GM21381 (cell line): Measurements from ENCODE around the gene FSIP1.

ENCODE experiments used
- ATAC-seq: cut with Tn5 transposase; IDR thresholded peaks from one replicate; pipeline ENCODE4 v1.9.1; 2021; ENCODE audit warnings: mild to moderate bottlenecking, moderate library complexity; ENCODE audit not compliant: unreplicated experiment

Gene FSIP1

GRCh38 chr15:39585871-39586301 lies 196.8 kb downstream of the FSIP1 start:
- ATAC-seq, result no peak

DNA sequence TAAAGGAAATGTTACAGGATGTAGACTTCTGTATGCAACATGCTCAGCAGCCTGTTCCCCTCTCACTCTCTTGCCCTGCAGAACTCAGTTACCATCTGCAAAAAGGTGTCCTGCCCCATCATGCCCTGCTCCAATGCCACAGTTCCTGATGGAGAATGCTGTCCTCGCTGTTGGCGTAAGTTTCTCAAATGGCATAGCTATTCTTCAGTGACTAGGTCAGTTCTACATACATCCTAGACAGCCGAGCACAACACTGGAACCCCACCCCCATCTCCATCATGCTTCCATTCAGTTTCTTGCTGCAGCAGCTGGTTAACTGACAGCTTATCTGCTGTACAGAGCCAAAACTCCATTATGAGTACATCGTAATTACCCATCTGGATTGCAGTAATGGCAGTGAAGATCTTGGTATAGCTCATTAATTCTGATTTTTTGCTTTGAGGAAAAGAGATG lies 197.2 kb downstream of the FSIP1 start:
- ATAC-seq, result no peak

DNA sequence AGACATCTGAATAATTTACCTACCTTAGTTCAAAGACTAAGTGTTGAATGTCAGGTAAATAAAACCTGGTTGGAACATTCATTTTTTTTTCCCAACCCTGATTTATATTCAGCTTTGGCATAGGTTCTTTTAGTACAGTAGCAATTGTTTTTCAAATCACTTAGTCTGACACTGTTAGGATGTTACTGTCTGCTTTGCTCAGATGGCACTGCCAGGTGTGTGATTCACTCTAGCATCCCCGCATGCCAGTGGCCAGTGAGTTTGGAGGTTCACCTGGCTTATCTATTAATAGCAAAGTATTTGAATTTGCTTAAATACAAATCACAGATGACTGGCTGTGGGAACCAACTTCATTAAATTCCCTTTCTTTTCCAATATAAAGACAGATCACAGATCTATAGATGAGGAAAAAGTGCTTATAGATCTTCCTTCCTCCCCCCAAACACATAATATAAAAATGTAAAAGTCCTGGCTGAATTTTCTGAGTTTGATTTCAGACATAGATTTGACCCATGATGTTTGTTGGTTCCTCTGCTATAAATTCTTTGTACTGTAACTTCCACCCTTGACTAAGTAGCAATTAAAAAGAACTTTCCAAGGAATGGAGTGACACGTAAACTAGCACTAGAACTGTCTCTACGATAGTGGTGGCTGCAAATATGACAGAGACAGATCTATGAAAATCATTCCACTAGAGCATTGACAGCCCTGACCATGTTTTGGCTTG lies 197.8 kb downstream of the FSIP1 start:
- ATAC-seq, result no peak

- ATAC-seq, result no peak
Observed at GRCh38 chr15:39584266-39584659, 198.4 kb downstream of the FSIP1 start.

DNA sequence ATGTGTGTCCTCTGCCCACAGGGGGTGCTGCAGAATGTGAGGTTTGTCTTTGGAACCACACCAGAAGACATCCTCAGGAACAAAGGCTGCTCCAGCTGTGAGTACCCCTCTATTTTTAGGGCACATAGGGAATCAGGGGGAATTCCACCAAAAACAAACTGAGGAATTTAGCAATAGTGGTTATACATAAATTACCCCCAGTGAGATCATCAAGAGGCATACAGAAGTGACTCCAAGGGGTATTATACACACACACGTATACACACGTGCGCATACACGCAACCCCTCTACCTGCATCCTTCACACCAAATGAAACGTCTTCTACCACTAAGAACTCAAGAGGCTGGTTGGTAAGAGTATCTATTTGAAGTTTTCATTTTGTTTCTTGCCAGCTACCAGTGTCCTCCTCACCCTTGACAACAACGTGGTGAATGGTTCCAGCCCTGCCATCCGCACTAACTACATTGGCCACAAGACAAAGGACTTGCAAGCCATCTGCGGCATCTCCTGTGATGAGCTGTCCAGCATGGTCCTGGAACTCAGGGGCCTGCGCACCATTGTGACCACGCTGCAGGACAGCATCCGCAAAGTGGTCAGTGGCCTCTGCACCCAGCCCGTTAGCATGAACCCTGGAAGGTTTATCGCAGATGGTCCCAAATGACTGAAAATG lies 198.9 kb downstream of the FSIP1 start:
- no peak for ATAC-seq

DNA sequence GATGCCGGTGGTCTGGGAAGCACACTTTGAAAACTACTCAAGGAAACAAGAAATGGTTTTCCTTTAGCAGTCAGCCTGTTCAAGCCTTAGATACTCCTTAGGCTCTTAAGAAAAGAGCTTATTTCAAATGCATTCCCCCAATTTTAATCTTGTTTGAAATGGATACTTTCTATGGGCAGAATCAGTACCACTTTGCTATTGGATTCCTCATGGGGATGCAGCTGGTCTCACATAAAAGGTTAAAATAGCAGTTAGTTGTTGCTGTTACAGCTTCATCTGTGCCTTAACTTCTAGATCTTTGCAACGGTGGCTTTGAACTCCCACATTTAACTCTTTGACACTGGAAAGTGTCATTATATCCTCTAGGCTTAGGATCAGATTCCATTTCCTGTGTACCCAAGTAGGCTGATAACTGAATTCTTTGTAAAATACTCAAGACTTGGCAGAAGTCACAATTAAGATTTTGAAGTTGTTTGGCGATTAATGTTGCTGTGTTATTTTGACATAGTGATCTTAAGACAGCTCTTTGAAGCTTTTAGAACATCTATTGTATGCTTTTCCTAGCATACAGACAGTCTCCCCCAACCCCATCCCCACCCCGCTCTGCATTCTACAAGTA lies 199.6 kb downstream of the FSIP1 start:
- ATAC-seq, result no peak

DNA sequence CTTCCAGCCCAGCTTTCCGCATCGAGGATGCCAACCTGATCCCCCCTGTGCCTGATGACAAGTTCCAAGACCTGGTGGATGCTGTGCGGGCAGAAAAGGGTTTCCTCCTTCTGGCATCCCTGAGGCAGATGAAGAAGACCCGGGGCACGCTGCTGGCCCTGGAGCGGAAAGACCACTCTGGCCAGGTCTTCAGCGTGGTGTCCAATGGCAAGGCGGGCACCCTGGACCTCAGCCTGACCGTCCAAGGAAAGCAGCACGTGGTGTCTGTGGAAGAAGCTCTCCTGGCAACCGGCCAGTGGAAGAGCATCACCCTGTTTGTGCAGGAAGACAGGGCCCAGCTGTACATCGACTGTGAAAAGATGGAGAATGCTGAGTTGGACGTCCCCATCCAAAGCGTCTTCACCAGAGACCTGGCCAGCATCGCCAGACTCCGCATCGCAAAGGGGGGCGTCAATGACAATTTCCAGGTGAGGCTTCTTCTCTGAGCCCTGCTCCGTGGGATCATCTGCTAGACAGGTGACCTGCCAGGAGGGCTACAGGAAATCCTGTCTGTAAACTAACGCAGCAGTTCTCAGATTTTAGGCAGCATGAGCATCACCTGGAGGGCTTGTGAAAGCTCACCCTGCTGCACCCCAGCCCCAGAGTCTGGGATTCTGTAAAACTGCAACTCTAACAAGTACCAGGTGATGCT lies 200.2 kb downstream of the FSIP1 start:
- no peak for ATAC-seq

DNA sequence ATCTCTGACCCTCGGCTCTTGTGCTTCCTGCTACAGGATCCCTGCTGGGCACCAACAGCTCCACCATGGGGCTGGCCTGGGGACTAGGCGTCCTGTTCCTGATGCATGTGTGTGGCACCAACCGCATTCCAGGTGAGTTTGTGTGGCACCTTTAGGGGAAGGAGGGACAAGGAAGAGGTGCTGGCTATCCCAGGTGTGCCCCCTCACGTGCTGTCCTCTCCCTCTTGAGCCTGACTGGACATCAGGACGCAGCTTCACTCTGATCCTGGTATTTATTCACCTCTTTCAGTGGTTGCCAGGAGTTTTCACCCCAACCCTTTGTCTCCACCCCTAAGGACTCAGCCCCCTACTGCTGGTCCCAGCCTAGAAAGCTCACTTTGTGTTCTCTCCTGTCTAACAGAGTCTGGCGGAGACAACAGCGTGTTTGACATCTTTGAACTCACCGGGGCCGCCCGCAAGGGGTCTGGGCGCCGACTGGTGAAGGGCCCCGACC lies 200.8 kb downstream of the FSIP1 start:
- ATAC-seq, result no peak

DNA sequence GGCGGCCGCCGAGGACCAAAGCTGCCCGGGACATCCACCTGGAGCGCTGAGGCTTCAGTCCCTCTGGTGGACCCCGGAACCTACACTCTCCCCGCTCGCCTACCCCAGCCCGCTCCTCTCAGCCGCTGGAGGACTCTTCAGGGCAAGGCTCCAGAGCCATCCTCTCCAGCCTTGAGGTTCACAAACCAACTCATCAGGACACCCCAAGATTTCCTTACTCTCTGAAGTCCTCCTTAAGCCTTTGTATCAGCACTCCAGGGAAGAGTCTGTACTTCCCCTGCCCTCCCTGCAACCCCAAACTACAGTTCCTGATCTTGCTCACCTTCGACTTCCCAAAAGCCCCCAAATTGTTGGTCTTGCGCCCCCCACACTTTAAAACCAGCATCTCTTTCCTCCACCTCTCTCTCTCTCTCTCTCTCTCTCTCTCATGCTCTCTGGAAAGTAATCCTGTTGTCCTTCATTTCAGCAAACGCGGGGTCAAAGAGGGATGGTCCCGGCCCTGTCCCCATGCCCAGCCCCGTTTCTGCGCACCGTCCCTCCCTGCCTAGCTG lies 201.3 kb downstream of the FSIP1 start:
- no peak for ATAC-seq

- no peak for ATAC-seq
Observed at GRCh38 chr15:39580485-39581241, 202.0 kb downstream of the FSIP1 start, which contains the start of gene THBS1. TSS of gene THBS1 (plus strand) at chr15:39581079. CDS start at chr15:39581858, 779 bp downstream.

GRCh38 chr15:39580117-39580484 lies 202.5 kb downstream of the FSIP1 start:
- peak; percentile 76 for ATAC-seq

GRCh38 chr15:39579487-39580116 lies 203.0 kb downstream of the FSIP1 start:
- ATAC-seq, result no peak

DNA sequence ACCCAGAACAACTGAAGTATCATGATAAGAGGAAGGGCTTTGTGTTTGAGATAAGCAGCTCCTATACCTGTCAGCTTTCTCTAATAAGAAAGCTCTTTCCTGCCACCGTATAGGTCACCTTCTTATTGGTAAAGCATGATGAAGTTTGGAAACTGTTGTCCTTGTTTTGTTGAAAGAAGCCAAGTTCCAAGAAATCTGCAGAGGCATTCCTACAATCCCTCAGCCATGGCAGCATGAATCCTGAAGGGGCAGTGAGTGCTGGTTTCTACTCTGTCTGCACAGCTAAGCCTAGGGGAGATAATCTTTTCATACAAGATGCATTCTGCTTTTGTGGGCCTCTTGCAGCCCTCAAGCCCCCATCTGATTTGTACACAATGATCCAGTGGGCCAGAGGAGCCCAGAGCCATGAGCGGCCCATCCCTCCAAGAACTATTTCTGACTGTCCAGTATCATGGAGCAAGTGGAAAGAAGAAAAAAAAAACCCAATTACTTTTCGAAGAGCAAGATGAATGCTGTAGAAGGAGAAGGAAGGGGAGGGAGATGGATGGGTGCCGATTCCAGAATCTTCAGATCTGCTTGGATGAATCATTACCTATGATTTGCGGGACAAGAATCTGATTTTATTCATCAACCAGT lies 203.7 kb downstream of the FSIP1 start:
- ATAC-seq, result no peak

- no peak for ATAC-seq
Observed at GRCh38 chr15:39575180-39575579, 207.5 kb downstream of the FSIP1 start.

GRCh38 chr15:39574427-39574826 lies 208.2 kb downstream of the FSIP1 start:
- no peak for ATAC-seq

DNA sequence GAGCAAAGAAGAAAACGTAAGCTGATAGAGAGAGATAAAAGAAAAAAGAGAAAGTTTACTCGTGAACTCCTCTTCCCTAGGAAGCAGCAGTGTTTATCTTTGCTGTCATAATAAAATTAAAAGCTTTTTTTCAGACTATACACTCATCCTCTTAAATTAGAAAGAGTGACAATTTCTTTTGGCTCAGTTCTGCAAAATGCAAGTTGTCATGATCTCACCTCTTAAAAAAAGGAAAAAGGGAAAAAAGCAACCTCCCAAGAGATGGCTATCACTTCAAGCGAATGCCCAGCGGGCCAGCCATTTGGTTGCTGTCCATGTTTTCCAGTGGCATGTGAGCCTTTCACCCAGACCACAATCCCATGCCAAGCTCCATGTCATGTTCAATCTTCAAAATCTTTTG lies 208.8 kb downstream of the FSIP1 start:
- ATAC-seq, result no peak

DNA sequence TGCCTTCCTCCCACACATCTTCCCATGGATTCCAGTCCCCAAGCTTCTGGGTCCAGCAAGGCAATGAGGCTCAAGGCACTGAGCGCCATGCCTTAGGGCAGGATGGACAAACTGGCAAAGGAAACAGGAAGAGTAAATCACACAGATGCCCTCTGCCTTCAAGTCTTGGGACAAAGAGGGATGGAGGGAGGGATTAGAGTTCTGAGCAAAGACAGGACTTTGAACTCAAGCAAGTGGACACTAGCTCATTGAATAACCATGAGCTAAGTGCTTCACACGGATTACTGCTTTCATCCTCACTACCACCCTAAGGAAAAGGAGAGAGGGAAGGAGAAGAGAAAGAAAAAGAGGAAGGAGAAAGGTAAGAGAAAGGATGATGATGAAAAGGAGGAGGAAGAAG lies 209.4 kb downstream of the FSIP1 start:
- ATAC-seq, result no peak

DNA sequence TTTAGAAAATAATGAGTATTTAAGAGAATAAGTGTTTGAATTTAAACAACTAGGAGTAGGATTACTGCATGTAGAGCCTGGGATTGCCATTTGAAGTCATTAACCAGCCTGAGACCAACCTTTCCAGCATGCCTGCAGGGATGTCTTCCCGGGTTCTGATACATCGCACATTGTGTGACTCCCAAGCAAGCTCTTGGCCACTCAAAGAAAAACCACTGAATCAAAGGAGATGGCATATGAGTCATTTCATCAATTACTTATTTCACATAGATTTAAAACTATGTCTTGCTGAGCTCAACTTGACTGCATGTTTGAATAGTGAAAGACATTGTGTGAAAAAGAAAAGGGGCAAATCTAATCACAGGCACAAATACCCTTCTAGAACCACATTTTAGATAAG lies 216.8 kb downstream of the FSIP1 start:
- no peak for ATAC-seq

GRCh38 chr15:39564972-39565665 lies 217.5 kb downstream of the FSIP1 start:
- no peak for ATAC-seq
